ENCODE results near the gene LYPD6. TPM values are rescaled to one million over a fixed set of nuclear protein-coding genes. Genes with fewer than 3 reads are reported as not detected.

Gene LYPD6
- total and polyA plus RNA-seq, 2 donors (not counting 1 experiment from before 2014, with no cell fraction given), result not detected

- DNase-seq (no peak), ATAC-seq (ENCODE audit: low read depth) (no peak)
- H3K27me3 Mint-ChIP-seq, result peaks cover 12% of the 10 kb centered on the region
- TF ChIP-seq EZH2 (IDR thresholded peaks at IDR 0.05; ENCODE audit: borderline replicate concordance, insufficient read depth, low read depth, low read length, poor library complexity, severe bottlenecking), result no peak
- TF ChIP-seq, protein P1, sequence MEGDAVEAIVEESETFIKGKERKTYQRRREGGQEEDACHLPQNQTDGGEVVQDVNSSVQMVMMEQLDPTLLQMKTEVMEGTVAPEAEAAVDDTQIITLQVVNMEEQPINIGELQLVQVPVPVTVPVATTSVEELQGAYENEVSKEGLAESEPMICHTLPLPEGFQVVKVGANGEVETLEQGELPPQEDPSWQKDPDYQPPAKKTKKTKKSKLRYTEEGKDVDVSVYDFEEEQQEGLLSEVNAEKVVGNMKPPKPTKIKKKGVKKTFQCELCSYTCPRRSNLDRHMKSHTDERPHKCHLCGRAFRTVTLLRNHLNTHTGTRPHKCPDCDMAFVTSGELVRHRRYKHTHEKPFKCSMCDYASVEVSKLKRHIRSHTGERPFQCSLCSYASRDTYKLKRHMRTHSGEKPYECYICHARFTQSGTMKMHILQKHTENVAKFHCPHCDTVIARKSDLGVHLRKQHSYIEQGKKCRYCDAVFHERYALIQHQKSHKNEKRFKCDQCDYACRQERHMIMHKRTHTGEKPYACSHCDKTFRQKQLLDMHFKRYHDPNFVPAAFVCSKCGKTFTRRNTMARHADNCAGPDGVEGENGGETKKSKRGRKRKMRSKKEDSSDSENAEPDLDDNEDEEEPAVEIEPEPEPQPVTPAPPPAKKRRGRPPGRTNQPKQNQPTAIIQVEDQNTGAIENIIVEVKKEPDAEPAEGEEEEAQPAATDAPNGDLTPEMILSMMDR (IDR thresholded peaks at IDR 0.05), result no peak
- POLR2A ChIA-PET, result no interaction called here
- intact Hi-C loops (cut with micrococcal nuclease), result no loop called here
- Histone ChIP-seq H3K79me2 (ENCODE audit: control insufficient read depth, insufficient read depth, low read length) (no peaks in the 10 kb centered on the region), H2AFZ (ENCODE audit: insufficient read depth, low read depth, low read length, poor library complexity, severe bottlenecking) (no peak overlapping the region), H3K9me3 (ENCODE audit: control extremely low read depth in 1 of 3, control insufficient read depth in 2 of 3, insufficient read depth in 1 of 3, low read length in 2 of 3) (no peaks in the 10 kb centered on the region), H4K20me1 (ENCODE audit: control insufficient read depth, insufficient read depth, low read length, poor library complexity, severe bottlenecking) (no peaks in the 10 kb centered on the region), H3K27me3 (replicated peaks in 1 of 4; ENCODE audit: control extremely low read depth in 1 of 4, control insufficient read depth in 3 of 4, insufficient read depth in 4 of 4, low read length in 3 of 4) (no peaks in the 10 kb centered on the region), H3K27ac (ENCODE audit: low read length in 2 of 2) (no peak overlapping the region), H3K4me2 (replicated peaks; ENCODE audit: low read depth, low read length, poor library complexity, severe bottlenecking) (no peak overlapping the region), H3K36me3 (replicated peaks in 1 of 2; ENCODE audit: control extremely low read depth in 1 of 2, control insufficient read depth in 1 of 2, extremely low read depth in 1 of 2, insufficient read depth in 2 of 2, low read length in 1 of 2) (no peaks in the 10 kb centered on the region), H3K4me1 (ENCODE audit: control insufficient read depth in 2 of 2, insufficient read depth in 2 of 2, low read length in 2 of 2) (no peaks in the 10 kb centered on the region), H3K9ac (ENCODE audit: low read length) (no peak overlapping the region), H3K4me3 (ENCODE audit: control extremely low read depth in 1 of 5, extremely low read depth in 1 of 5, insufficient read depth in 1 of 5, low read depth in 2 of 5, low read length in 4 of 5) (no peak overlapping the region)
- H3K27ac Mint-ChIP-seq, result no peak overlapping the region
- no peaks in the 10 kb centered on the region for H3K9me3 Mint-ChIP-seq (ENCODE audit: insufficient read depth)
- WGBS (ENCODE audit: insufficient coverage), result no CpG with 5 or more reads among the region's 3 CpGs
- no peak overlapping the region for H3K4me3 Mint-ChIP-seq
- CTCF ChIA-PET, result no interaction called here
- H3K4me1 Mint-ChIP-seq, result no peaks in the 10 kb centered on the region
Observed at GRCh38 chr2:149427387-149427786, 97.0 kb downstream of the LYPD6 start.

- Mint-ChIP-seq H3K27me3 (peaks cover 11% of the 10 kb centered on the region), H3K4me1 (no peaks in the 10 kb centered on the region), H3K9me3 (ENCODE audit: insufficient read depth) (no peaks in the 10 kb centered on the region), H3K27ac (no peak overlapping the region), H3K4me3 (no peak overlapping the region)
- no peak overlapping the region for H3K9ac ChIP-seq (ENCODE audit: low read length)
- intact Hi-C loops (cut with micrococcal nuclease), result no loop called here
- no peaks in the 10 kb centered on the region for H3K79me2 ChIP-seq (ENCODE audit: control insufficient read depth, insufficient read depth, low read length)
- no peaks in the 10 kb centered on the region for H3K4me1 ChIP-seq (ENCODE audit: control insufficient read depth in 2 of 2, insufficient read depth in 2 of 2, low read length in 2 of 2)
- no peaks in the 10 kb centered on the region for H3K9me3 ChIP-seq (ENCODE audit: control extremely low read depth in 1 of 3, control insufficient read depth in 2 of 3, insufficient read depth in 1 of 3, low read length in 2 of 3)
- no peak overlapping the region for H2AFZ ChIP-seq (ENCODE audit: insufficient read depth, low read depth, low read length, poor library complexity, severe bottlenecking)
- H3K36me3 ChIP-seq (replicated peaks in 1 of 2; ENCODE audit: control extremely low read depth in 1 of 2, control insufficient read depth in 1 of 2, extremely low read depth in 1 of 2, insufficient read depth in 2 of 2, low read length in 1 of 2), result no peaks in the 10 kb centered on the region
- ATAC-seq (ENCODE audit: low read depth) (no peak), DNase-seq (no peak)
- H3K27me3 ChIP-seq (replicated peaks in 1 of 4; ENCODE audit: control extremely low read depth in 1 of 4, control insufficient read depth in 3 of 4, insufficient read depth in 4 of 4, low read length in 3 of 4), result no peaks in the 10 kb centered on the region
- WGBS (ENCODE audit: insufficient coverage), result 100% methylated on average over 2 of the region's 2 CpGs
- H4K20me1 ChIP-seq (ENCODE audit: control insufficient read depth, insufficient read depth, low read length, poor library complexity, severe bottlenecking), result no peaks in the 10 kb centered on the region
- TF ChIP-seq EZH2 (IDR thresholded peaks at IDR 0.05; ENCODE audit: borderline replicate concordance, insufficient read depth, low read depth, low read length, poor library complexity, severe bottlenecking), result no peak
- TF ChIP-seq, protein P1 (IDR thresholded peaks at IDR 0.05), result no peak
- H3K27ac ChIP-seq (ENCODE audit: low read length in 2 of 2), result no peak overlapping the region
- ChIA-PET POLR2A (no interaction called here), CTCF (no interaction called here)
- H3K4me2 ChIP-seq (replicated peaks; ENCODE audit: low read depth, low read length, poor library complexity, severe bottlenecking), result no peak overlapping the region
- H3K4me3 ChIP-seq (ENCODE audit: control extremely low read depth in 1 of 5, extremely low read depth in 1 of 5, insufficient read depth in 1 of 5, low read depth in 2 of 5, low read length in 4 of 5), result no peak overlapping the region
Observed at GRCh38 chr2:149428783-149429182, 98.4 kb downstream of the LYPD6 start.
